KMS-11 (cell line): ENCODE results near the gene ARMC5.

Source experiments
- H2AFZ ChIP-seq: fragments of 200-600 bp; sonication (generic); 2 replicates; pipeline ENCODE4 v1.6.1; 2016; ENCODE audit warnings: antibody characterized with exemption, mixed run types, low read depth
- H3K27ac ChIP-seq: fragments of 200-600 bp; sonication (generic); 2 replicates; pipeline ENCODE4 v1.6.1; 2016; ENCODE audit warnings: mild to moderate bottlenecking, mixed run types
- H3K27me3 ChIP-seq: fragments of 200-600 bp; sonication (generic); 2 replicates; pipeline ENCODE4 v1.6.1; 2017; ENCODE audit warnings: mild to moderate bottlenecking, low read depth, mixed run types, moderate library complexity; ENCODE audit not compliant: insufficient read depth
- H3K36me3 ChIP-seq: fragments of 200-600 bp; sonication (generic); 2 replicates; pipeline ENCODE4 v1.6.1; 2017; ENCODE audit warnings: mild to moderate bottlenecking, mixed run types; ENCODE audit not compliant: insufficient read depth
- H3K4me1 ChIP-seq: fragments of 200-600 bp; sonication (generic); 2 replicates; pipeline ENCODE4 v1.6.1; 2016; ENCODE audit warnings: mild to moderate bottlenecking, low read depth, mixed run types; ENCODE audit not compliant: poor library complexity, severe bottlenecking
- H3K4me2 ChIP-seq: fragments of 200-600 bp; sonication (generic); 2 replicates; pipeline ENCODE4 v1.7.0; 2016; ENCODE audit warnings: mild to moderate bottlenecking, mixed run types
- H3K4me3 ChIP-seq: fragments of 200-600 bp; sonication (generic); IDR thresholded peaks from 2 replicates; pipeline ENCODE4 v1.6.1; 2017; ENCODE audit warnings: low read depth, low read length, mixed read lengths; ENCODE audit not compliant: insufficient read depth
- H3K79me2 ChIP-seq: fragments of 200-600 bp; sonication (generic); 2 replicates; pipeline ENCODE4 v1.6.1; 2016; ENCODE audit warnings: low read depth, mixed run types; ENCODE audit not compliant: insufficient read depth
- H3K9ac ChIP-seq: fragments of 200-600 bp; sonication (generic); 2 replicates; pipeline ENCODE4 v1.6.1; 2016; ENCODE audit warnings: mild to moderate bottlenecking, mixed run types
- H4K20me1 ChIP-seq: fragments of 200-600 bp; sonication (generic); 2 replicates; pipeline ENCODE4 v1.6.1; 2016; ENCODE audit warnings: mild to moderate bottlenecking, mixed run types; ENCODE audit not compliant: insufficient read depth
- TF ChIP-seq, protein P1 (sequence below): fragments of 200-600 bp; sonication (generic); conservative IDR thresholded peaks from 2 replicates; pipeline ENCODE4 v1.6.1; 2017; ENCODE audit warnings: low read depth, mild to moderate bottlenecking, antibody characterized with exemption, low read length, moderate library complexity, mixed read lengths

ARMC5 gene

GRCh38 chr16:31513884-31514283 is 54.6 kb downstream of the ARMC5 start:
- Histone ChIP-seq H4K20me1 (no peaks in the 10 kb centered on the region), H3K27ac (no peak overlapping the region), H3K36me3 (no peaks in the 10 kb centered on the region), H3K9ac (no peak overlapping the region), H2AFZ (no peak overlapping the region), H3K4me1 (peaks cover 10% of the 10 kb centered on the region), H3K4me3 (no peak overlapping the region), H3K4me2 (no peak overlapping the region), H3K79me2 (peaks cover 5% of the 10 kb centered on the region; the same call in 1 of the 2 replicates), H3K27me3 (0 out of 2 replicates have a peak, but pooled peaks cover 3% of the 10 kb centered on the region)
- TF ChIP-seq, protein P1, sequence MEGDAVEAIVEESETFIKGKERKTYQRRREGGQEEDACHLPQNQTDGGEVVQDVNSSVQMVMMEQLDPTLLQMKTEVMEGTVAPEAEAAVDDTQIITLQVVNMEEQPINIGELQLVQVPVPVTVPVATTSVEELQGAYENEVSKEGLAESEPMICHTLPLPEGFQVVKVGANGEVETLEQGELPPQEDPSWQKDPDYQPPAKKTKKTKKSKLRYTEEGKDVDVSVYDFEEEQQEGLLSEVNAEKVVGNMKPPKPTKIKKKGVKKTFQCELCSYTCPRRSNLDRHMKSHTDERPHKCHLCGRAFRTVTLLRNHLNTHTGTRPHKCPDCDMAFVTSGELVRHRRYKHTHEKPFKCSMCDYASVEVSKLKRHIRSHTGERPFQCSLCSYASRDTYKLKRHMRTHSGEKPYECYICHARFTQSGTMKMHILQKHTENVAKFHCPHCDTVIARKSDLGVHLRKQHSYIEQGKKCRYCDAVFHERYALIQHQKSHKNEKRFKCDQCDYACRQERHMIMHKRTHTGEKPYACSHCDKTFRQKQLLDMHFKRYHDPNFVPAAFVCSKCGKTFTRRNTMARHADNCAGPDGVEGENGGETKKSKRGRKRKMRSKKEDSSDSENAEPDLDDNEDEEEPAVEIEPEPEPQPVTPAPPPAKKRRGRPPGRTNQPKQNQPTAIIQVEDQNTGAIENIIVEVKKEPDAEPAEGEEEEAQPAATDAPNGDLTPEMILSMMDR: no peak
